Measurements from ENCODE around the gene PRKCH.

PRKCH gene

DNA sequence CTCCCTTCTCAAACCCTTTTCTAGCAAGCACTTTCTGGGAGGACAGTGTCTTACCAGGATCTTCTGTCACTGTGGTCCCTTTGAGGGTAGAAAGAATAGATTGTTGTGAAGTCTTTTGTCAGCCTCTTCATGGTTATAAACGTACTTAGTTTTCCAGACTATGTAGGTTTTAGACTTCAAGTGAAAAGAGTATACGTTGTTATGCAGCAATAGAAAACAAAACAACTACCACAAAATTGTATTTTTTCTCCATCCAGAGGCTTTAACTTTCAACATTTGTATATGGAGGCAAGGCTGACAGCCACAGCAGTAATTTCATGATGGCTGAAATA is 23.7 kb downstream of the PRKCH start:
- no peak overlapping the region for H3K4ac ChIP-seq (ENCODE audit: low read depth in 1 of 2, low read length in 2 of 2)
- no peak overlapping the region for H3K4me2 ChIP-seq (ENCODE audit: low read length, poor library complexity, severe bottlenecking)
- H3K23ac ChIP-seq (ENCODE audit: low read length in 2 of 2), result no peak overlapping the region
- H3K36me3 ChIP-seq (ENCODE audit: control insufficient read depth in 1 of 2, insufficient read depth in 2 of 2, low read depth in 1 of 2, low read length in 2 of 2), result no peaks in the 10 kb centered on the region
- H2BK15ac ChIP-seq (ENCODE audit: low read depth, poor library complexity, severe bottlenecking), result no peak overlapping the region
- H3K4me1 ChIP-seq (ENCODE audit: control insufficient read depth, insufficient read depth, low read depth, low read length), result no peaks in the 10 kb centered on the region
- H3K18ac ChIP-seq (ENCODE audit: low read depth in 1 of 2, low read length in 2 of 2), result no peak overlapping the region
- no peak overlapping the region for H4K8ac ChIP-seq (ENCODE audit: low read length)
- no peak overlapping the region for H3K14ac ChIP-seq (ENCODE audit: low read length in 2 of 2)
- no peaks in the 10 kb centered on the region for H3K9me3 ChIP-seq (ENCODE audit: control insufficient read depth, low read length)
- H2BK12ac ChIP-seq (ENCODE audit: low read length in 2 of 2), result no peak overlapping the region
- no peak overlapping the region for H2BK5ac ChIP-seq (ENCODE audit: low read depth, low read length, poor library complexity, severe bottlenecking)
- H2AK5ac ChIP-seq (ENCODE audit: low read length, severe bottlenecking), result no peak overlapping the region
- H3K27ac ChIP-seq (ENCODE audit: low read length, poor library complexity, severe bottlenecking), result no peak overlapping the region
- no peak for DNase-seq
- H3K4me3 ChIP-seq (ENCODE audit: insufficient read depth in 1 of 2, low read depth in 1 of 2, low read length in 2 of 2), result no peak overlapping the region
- H3K9ac ChIP-seq (ENCODE audit: low read length), result no peak overlapping the region
- H4K91ac ChIP-seq (ENCODE audit: low read length), result no peak overlapping the region
- no peak overlapping the region for H2AFZ ChIP-seq (ENCODE audit: low read depth, low read length)
- H3K79me1 ChIP-seq (replicated peaks; ENCODE audit: low read length, poor library complexity, severe bottlenecking), result no peaks in the 10 kb centered on the region
- no CpG with 5 or more reads among the region's 2 CpGs for whole genome bisulfite sequencing
- no peaks in the 10 kb centered on the region for H3K27me3 ChIP-seq (ENCODE audit: control insufficient read depth in 1 of 2, insufficient read depth in 1 of 2, low read length in 2 of 2)
- H2BK120ac ChIP-seq (ENCODE audit: low read depth, low read length), result no peak overlapping the region

DNA sequence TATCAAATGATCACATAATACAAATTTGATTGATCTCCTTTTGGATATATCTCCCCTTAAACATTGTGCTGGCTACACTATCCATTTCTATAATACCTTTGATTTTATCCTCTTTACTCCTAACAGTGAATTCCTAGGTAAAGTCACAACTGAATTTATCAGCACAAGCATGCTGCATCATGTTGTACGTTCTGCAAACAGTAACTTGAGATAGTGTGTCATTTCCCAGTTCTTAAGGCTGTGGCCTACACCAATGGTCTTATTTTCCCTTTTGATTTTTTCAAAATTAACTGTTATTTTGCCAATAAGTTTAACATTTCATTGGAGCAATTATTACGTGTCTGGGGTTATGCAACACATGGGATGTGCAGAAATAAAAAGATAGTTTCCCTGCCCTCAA is 24.8 kb downstream of the PRKCH start:
- Histone ChIP-seq H3K14ac (ENCODE audit: low read length in 2 of 2) (no peak overlapping the region), H3K79me1 (replicated peaks; ENCODE audit: low read length, poor library complexity, severe bottlenecking) (no peaks in the 10 kb centered on the region), H4K91ac (ENCODE audit: low read length) (no peak overlapping the region), H3K27me3 (ENCODE audit: control insufficient read depth in 1 of 2, insufficient read depth in 1 of 2, low read length in 2 of 2) (peaks cover 0 to 2% of the 10 kb centered on the region in 2 experiments), H3K9me3 (ENCODE audit: control insufficient read depth, low read length) (no peaks in the 10 kb centered on the region), H3K4me3 (ENCODE audit: insufficient read depth in 1 of 2, low read depth in 1 of 2, low read length in 2 of 2) (no peak overlapping the region), H3K18ac (ENCODE audit: low read depth in 1 of 2, low read length in 2 of 2) (no peak overlapping the region), H2AK5ac (ENCODE audit: low read length, severe bottlenecking) (no peak overlapping the region), H2AFZ (ENCODE audit: low read depth, low read length) (no peak overlapping the region), H3K4me1 (ENCODE audit: control insufficient read depth, insufficient read depth, low read depth, low read length) (no peaks in the 10 kb centered on the region), H3K27ac (ENCODE audit: low read length, poor library complexity, severe bottlenecking) (no peak overlapping the region), H3K36me3 (ENCODE audit: control insufficient read depth in 1 of 2, insufficient read depth in 2 of 2, low read depth in 1 of 2, low read length in 2 of 2) (no peaks in the 10 kb centered on the region), H2BK120ac (ENCODE audit: low read depth, low read length) (no peak overlapping the region), H3K4ac (ENCODE audit: low read depth in 1 of 2, low read length in 2 of 2) (no peak overlapping the region), H3K4me2 (ENCODE audit: low read length, poor library complexity, severe bottlenecking) (no peak overlapping the region), H2BK15ac (ENCODE audit: low read depth, poor library complexity, severe bottlenecking) (no peak overlapping the region), H2BK12ac (ENCODE audit: low read length in 2 of 2) (no peak overlapping the region), H3K23ac (ENCODE audit: low read length in 2 of 2) (no peak overlapping the region), H3K9ac (ENCODE audit: low read length) (no peak overlapping the region), H4K8ac (ENCODE audit: low read length) (no peak overlapping the region), H2BK5ac (ENCODE audit: low read depth, low read length, poor library complexity, severe bottlenecking) (no peak overlapping the region)
- WGBS, result 56% methylated on average over 1 of the region's 2 CpGs
- DNase-seq, result no peak

DNA sequence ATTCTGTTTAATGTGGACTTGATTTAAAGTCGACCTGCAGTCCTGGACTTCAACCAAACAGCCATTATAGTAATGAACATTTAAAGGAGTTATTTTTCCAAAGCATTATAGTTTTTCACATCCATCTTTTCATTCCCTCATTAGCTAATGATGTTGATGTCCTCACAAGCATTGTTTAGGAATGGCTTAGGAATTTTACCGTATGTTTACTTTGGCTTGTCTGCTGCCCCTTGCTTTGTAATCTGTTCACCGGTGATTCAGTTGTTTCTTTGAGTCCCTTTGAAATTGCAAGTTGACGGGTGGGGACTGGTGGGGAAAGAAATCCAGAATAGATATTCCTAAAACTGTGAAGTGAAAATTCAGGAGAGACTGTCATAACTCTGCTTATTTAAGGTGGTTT is 25.4 kb downstream of the PRKCH start:
- Histone ChIP-seq H3K14ac (ENCODE audit: low read length in 2 of 2) (no peak overlapping the region), H3K9me3 (ENCODE audit: control insufficient read depth, low read length) (no peaks in the 10 kb centered on the region), H3K4me2 (ENCODE audit: low read length, poor library complexity, severe bottlenecking) (no peak overlapping the region), H3K27ac (ENCODE audit: low read length, poor library complexity, severe bottlenecking) (no peak overlapping the region), H3K27me3 (ENCODE audit: control insufficient read depth in 1 of 2, insufficient read depth in 1 of 2, low read length in 2 of 2) (peaks cover 0 to 6% of the 10 kb centered on the region in 2 experiments), H2AK5ac (ENCODE audit: low read length, severe bottlenecking) (no peak overlapping the region), H3K23ac (ENCODE audit: low read length in 2 of 2) (no peak overlapping the region), H2BK5ac (ENCODE audit: low read depth, low read length, poor library complexity, severe bottlenecking) (no peak overlapping the region), H3K9ac (ENCODE audit: low read length) (no peak overlapping the region), H2AFZ (ENCODE audit: low read depth, low read length) (no peak overlapping the region), H3K4ac (ENCODE audit: low read depth in 1 of 2, low read length in 2 of 2) (no peak overlapping the region), H4K91ac (ENCODE audit: low read length) (no peak overlapping the region), H2BK15ac (ENCODE audit: low read depth, poor library complexity, severe bottlenecking) (no peak overlapping the region), H3K79me1 (replicated peaks; ENCODE audit: low read length, poor library complexity, severe bottlenecking) (no peaks in the 10 kb centered on the region), H2BK120ac (ENCODE audit: low read depth, low read length) (no peak overlapping the region), H3K36me3 (ENCODE audit: control insufficient read depth in 1 of 2, insufficient read depth in 2 of 2, low read depth in 1 of 2, low read length in 2 of 2) (no peaks in the 10 kb centered on the region), H3K4me3 (ENCODE audit: insufficient read depth in 1 of 2, low read depth in 1 of 2, low read length in 2 of 2) (no peak overlapping the region), H3K18ac (ENCODE audit: low read depth in 1 of 2, low read length in 2 of 2) (no peak overlapping the region), H3K4me1 (ENCODE audit: control insufficient read depth, insufficient read depth, low read depth, low read length) (no peaks in the 10 kb centered on the region), H2BK12ac (ENCODE audit: low read length in 2 of 2) (no peak overlapping the region), H4K8ac (ENCODE audit: low read length) (no peak overlapping the region)
- no peak for DNase-seq
- WGBS, result 79% methylated on average over 3 of the region's 4 CpGs

DNA sequence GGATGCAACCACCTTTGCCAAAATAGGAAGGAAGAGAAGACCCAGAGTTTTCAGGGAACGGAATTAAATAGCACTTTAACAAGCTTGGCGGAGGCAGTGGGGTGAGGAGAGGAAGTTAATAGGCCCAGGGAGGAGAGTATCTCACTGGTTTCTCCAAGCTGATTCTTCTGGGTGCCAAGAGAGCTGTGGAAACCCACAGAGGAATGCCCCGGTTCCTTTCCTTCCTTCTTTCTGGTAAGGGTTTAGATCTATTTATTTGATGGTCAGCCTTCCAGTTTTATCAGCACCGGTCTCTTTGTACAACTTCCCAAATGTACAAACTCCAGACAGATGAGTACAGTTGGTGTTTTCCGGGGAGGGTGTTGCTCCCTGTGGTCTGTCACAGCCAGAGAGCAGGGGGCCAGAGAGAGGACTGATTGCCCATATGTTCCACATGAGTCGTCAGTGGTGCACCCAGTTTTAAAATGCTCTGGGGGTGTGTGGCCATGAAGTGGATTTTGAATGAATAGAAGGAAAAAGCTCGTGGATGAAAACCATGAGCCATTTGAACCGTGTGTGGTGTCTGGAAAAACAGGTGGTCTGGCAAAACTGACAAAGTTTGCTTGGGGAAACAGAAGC is 26.6 kb downstream of the PRKCH start:
- Histone ChIP-seq H3K36me3 (ENCODE audit: control insufficient read depth in 1 of 2, insufficient read depth in 2 of 2, low read depth in 1 of 2, low read length in 2 of 2) (no peaks in the 10 kb centered on the region), H3K27me3 (ENCODE audit: control insufficient read depth in 1 of 2, insufficient read depth in 1 of 2, low read length in 2 of 2) (peaks cover 0 to 6% of the 10 kb centered on the region in 2 experiments), H2AK5ac (ENCODE audit: low read length, severe bottlenecking) (no peak overlapping the region), H3K4me1 (ENCODE audit: control insufficient read depth, insufficient read depth, low read depth, low read length) (no peaks in the 10 kb centered on the region), H3K9ac (ENCODE audit: low read length) (no peak overlapping the region), H2BK12ac (ENCODE audit: low read length in 2 of 2) (no peak overlapping the region), H3K4me3 (ENCODE audit: insufficient read depth in 1 of 2, low read depth in 1 of 2, low read length in 2 of 2) (no peak overlapping the region), H3K4me2 (ENCODE audit: low read length, poor library complexity, severe bottlenecking) (no peak overlapping the region), H2BK5ac (ENCODE audit: low read depth, low read length, poor library complexity, severe bottlenecking) (no peak overlapping the region), H2BK120ac (ENCODE audit: low read depth, low read length) (no peak overlapping the region), H3K27ac (ENCODE audit: low read length, poor library complexity, severe bottlenecking) (no peak overlapping the region), H2AFZ (ENCODE audit: low read depth, low read length) (no peak overlapping the region), H4K91ac (ENCODE audit: low read length) (no peak overlapping the region), H3K79me1 (replicated peaks; ENCODE audit: low read length, poor library complexity, severe bottlenecking) (no peaks in the 10 kb centered on the region), H2BK15ac (ENCODE audit: low read depth, poor library complexity, severe bottlenecking) (no peak overlapping the region), H3K14ac (ENCODE audit: low read length in 2 of 2) (no peak overlapping the region), H3K9me3 (ENCODE audit: control insufficient read depth, low read length) (no peaks in the 10 kb centered on the region), H3K4ac (ENCODE audit: low read depth in 1 of 2, low read length in 2 of 2) (no peak overlapping the region), H3K23ac (ENCODE audit: low read length in 2 of 2) (no peak overlapping the region), H4K8ac (ENCODE audit: low read length) (no peak overlapping the region), H3K18ac (ENCODE audit: low read depth in 1 of 2, low read length in 2 of 2) (no peak overlapping the region)
- DNase-seq, result no peak
- 78% methylated on average over 7 of the region's 8 CpGs for WGBS

Measured in mesenchymal stem cell (in vitro differentiated cells and primary cell).